Endometrial microvascular endothelial cells (primary cell): ENCODE measurements around the gene ZNF445. TPM values are rescaled to one million over a fixed set of nuclear protein-coding genes. Genes with fewer than 3 reads are reported as not detected.
"Not testable (repeated sequence)": the region's sequence is repeated elsewhere in the genome, so short reads cannot be mapped to it uniquely, and the experiment has no call there.

Experiments used
- in situ Hi-C: cut with HindIII; loops from 2 replicates; pipeline ENCODE4 v1.10.0; 2017; ENCODE audit warnings: low sequenced_read_pairs, low pct_unique_long_range_greater_than_20kb; ENCODE audit errors: inconsistent ontology term
- total RNA-seq: library from RNA; depleted of rRNA; stranded (reverse); fragments of >200 nt; gene quantifications from one replicate; pipeline ENCODE4 v1.2.3, GENCODE V29; 2015; ENCODE audit errors: inconsistent ontology term

The ZNF445 gene
- 6.3 TPM for total RNA-seq

GRCh38 chr3:44477312-44478030 lies at the start of gene ZNF445:
Gene ZNF445 (minus strand): TSS chr3:44477670. CDS start chr3:44455549, 22,121 bp downstream.
- in situ Hi-C loops = no loop called here

GRCh38 chr3:44525060-44525459 lies 47.6 kb upstream of the ZNF445 start:
- in situ Hi-C loops = loop anchor here (25.0 kb wide), 1 partner anchor 387 kb away; no protein-coding TSS in a partner anchor

GRCh38 chr3:44522494-44522933 lies 45.0 kb upstream of the ZNF445 start:
- in situ Hi-C loops = no loop called here

GRCh38 chr3:44521721-44522120 lies 44.3 kb upstream of the ZNF445 start:
- in situ Hi-C loops = no loop called here

- in situ Hi-C loops = no loop called here
These were observed 41.3 kb upstream of the ZNF445 start for GRCh38 chr3:44518782-44519156.

- in situ Hi-C loops = no loop called here
These were observed 38.8 kb upstream of the ZNF445 start for GRCh38 chr3:44516230-44516629.

GRCh38 chr3:44513513-44513912 lies 36.0 kb upstream of the ZNF445 start:
- in situ Hi-C loops = no loop called here

- in situ Hi-C loops = no loop called here
These were observed 33.7 kb upstream of the ZNF445 start for GRCh38 chr3:44511238-44511566.

- in situ Hi-C loops = no loop called here
These were observed 32.5 kb upstream of the ZNF445 start for GRCh38 chr3:44510000-44510368.

GRCh38 chr3:44509393-44509921 lies 32.0 kb upstream of the ZNF445 start:
- in situ Hi-C loops = no loop called here

- in situ Hi-C loops = no loop called here
These were observed 29.5 kb upstream of the ZNF445 start for GRCh38 chr3:44506961-44507360.

GRCh38 chr3:44506556-44506955 lies 29.1 kb upstream of the ZNF445 start:
- in situ Hi-C loops = no loop called here

- in situ Hi-C loops = no loop called here
These were observed 27.1 kb upstream of the ZNF445 start for GRCh38 chr3:44504566-44504965.

- in situ Hi-C loops = not testable (repeated sequence)
These were observed 25.7 kb upstream of the ZNF445 start for GRCh38 chr3:44503178-44503577.

GRCh38 chr3:44501971-44502370 lies 24.5 kb upstream of the ZNF445 start:
- in situ Hi-C loops = no loop called here

GRCh38 chr3:44499899-44500168 lies 22.4 kb upstream of the ZNF445 start:
- in situ Hi-C loops = not testable (repeated sequence)

- in situ Hi-C loops = no loop called here
These were observed 21.9 kb upstream of the ZNF445 start for GRCh38 chr3:44499149-44499898.

- in situ Hi-C loops = no loop called here
These were observed 18.4 kb upstream of the ZNF445 start for GRCh38 chr3:44495636-44496415.

GRCh38 chr3:44492496-44492895 lies 15.0 kb upstream of the ZNF445 start:
- in situ Hi-C loops = no loop called here

- in situ Hi-C loops = no loop called here
These were observed 5.3 kb upstream of the ZNF445 start for GRCh38 chr3:44482721-44483120.
